NCI-H226 (cell line): ENCODE measurements around the gene CLIC6.
"Not testable (repeated sequence)": the region's sequence is repeated elsewhere in the genome, so short reads cannot be mapped to it uniquely, and the experiment has no call there.

ENCODE experiments used
- DNase-seq: peaks from one replicate; pipeline ENCODE4 v3.0.0-alpha.2; 2015

The CLIC6 gene

DNA sequence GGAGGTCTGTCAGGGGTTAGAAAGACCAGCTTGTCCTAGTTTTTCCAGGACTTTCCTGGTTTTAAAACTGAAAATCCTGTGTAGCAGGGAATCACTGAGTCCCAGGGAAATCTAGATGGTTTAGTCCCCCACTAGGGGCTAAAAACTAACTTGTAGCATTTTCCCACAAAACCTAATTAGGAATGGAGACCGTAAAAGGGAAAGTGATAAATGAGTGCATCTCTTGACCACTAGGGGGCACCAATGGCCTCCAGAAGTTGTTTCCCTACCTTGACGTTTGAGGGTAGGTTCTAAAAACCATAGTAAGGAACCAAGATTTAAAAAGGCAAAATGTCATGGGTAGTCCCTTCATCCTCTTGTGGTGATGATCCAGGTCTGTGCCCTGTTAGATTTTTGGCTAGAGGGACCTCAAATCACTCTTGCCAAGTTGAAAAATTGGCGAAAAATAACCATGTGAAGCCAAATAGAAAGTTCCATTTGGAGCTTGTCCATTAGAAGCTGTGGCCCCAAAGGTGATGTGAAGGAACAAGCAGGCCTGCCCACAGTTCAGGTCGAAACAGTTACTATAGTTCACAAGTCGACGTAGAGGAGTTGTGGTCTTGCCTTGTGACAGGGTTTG, 24.5 kb downstream of the CLIC6 start:
- DNase-seq = peak; percentile 28

DNA sequence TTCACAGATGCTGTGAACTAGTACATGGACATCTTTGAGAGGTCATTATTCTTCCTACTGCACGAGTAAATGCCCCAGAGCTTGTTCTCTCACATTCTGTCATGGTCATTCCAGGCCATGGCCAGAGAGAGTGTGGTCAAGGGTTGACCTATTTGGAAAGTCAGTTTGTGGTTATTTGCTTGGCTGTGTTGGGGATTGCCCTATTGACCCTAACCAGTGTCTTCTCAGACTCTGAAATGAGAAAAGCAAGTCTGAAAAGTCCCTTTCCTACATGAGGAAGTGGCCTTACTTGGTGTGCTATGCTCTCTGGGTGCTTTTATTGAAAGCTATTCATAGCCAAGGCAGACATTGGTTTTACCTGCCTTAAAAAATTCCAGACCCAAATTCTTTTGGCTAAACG, 26.6 kb downstream of the CLIC6 start:
- DNase-seq = no peak

- DNase-seq = no peak
Observed at GRCh38 chr21:34696121-34696520, 27.3 kb downstream of the CLIC6 start.

GRCh38 chr21:34697826-34698225, 29.0 kb downstream of the CLIC6 start:
- DNase-seq = no peak

DNA sequence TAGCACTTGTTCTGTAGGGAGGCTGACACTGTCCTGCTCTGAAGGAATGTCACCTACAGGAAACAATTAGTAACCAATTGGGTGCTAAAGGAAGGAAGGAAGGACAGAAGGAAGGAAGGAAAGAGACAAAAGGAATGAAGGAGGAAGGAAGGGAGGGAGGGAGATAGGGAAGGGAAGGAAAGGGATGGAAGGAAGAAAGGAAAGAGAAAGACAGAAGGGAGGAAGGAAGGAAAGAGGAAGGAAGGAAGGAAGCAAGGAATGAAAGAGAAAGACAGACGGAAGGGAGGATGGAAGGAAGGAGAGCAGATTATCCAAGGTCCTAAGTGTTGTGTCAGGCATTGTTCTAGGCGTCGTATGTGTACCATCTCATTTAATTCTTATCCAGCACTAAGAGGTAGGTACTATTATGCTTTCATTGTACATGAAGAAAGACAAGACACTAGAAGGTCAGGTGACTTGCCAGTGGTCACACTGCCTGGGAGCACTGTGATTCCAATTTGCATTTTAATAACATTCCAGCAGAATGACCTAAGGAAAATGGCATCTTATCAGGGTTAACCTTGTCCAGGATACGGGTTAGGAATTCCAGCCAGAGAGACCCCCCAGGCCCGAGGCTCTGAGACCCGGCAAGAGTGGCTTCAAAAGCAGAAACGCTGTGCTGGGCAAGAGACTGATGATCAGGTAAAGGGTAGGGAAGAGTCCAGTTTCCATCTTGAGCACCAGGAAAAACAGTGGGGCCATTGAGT, 29.6 kb downstream of the CLIC6 start:
- DNase-seq = peak; percentile 12

GRCh38 chr21:34700605-34701004, 31.8 kb downstream of the CLIC6 start:
- no peak for DNase-seq

DNA sequence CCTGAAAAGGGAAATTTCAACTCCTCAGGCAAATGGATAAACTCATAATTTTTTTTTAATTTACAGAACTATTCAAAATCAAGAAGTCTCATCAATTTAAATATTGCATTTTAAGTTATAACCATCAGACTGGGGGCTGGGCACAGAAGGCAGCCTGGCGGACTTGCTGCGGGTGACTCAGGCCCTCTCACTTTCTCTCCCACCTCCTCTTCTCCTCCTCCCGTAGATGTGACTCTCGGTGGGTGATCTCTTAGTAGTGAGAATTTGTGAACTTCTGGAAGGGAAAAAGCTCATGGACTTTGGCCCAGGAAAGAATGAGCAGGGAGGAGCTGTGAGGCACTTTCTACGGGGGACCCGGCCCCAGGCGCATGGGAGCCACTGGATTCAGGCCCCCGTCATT, 32.9 kb downstream of the CLIC6 start:
- no peak for DNase-seq

DNA sequence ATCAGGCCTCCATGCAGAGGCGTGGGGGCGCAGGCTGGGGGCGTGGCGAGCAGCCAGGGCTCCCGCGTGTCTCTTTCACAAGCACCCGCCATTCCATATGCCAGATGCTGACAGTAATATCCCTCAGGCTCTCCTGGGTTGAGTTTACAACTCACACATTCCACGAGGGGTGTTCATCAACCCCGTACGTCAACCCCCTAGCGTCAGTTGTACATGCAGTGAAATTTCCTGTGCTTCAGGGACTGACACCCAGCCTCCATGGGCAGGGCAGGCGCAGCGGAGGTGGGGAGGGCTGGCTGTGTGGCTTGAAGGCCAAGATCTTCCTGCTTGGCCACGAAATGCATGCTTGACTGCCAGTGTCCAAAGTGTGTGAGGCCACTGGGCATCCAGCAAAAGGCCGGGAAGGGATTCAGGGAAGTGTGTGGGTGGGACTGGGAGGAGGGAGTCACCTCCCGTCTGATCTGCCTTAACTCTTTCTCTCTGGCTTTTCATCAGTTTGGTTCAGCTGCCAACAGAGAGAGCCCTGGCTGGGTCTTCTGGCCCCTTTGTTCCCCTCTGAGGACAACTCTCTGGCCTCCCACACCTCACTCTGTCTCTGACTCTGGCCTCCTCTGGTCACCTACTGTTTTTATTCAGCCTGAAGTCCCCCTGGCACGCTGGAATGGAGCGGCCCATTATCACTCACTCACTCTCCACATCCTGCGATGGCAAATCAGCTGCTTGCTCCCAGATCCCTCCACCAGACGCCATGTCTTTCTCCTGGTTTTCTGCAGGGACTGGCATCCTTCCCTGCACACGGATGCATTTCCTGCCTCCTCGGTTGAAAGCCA, 33.8 kb downstream of the CLIC6 start:
- DNase-seq = peak; percentile 95

GRCh38 chr21:34703571-34703970, 34.8 kb downstream of the CLIC6 start:
- no peak for DNase-seq

DNA sequence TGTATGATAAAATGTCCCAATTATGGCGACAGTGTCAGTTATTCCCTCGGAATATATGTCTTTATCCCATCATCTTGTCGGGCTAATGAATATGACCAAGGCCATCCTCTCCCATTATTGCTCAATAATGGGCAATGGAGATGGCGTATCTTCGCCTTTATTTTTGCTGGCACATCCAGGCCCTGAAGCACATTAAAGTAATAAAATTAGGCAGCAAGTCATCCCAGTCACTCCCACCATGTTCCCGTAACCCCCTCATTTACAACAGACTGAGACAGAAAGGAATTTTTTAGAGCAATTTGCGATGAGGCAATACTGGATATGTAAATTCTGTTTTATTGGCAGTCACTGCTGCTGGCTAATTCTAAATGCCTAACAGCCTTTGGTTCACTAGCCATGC, 35.3 kb downstream of the CLIC6 start:
- DNase-seq = no peak

- DNase-seq = no peak
Observed at GRCh38 chr21:34705011-34705410, 36.2 kb downstream of the CLIC6 start.

- no peak for DNase-seq
Observed at GRCh38 chr21:34706337-34706736, 37.5 kb downstream of the CLIC6 start.

- no peak for DNase-seq
Observed at GRCh38 chr21:34707876-34708325, 39.1 kb downstream of the CLIC6 start.

DNA sequence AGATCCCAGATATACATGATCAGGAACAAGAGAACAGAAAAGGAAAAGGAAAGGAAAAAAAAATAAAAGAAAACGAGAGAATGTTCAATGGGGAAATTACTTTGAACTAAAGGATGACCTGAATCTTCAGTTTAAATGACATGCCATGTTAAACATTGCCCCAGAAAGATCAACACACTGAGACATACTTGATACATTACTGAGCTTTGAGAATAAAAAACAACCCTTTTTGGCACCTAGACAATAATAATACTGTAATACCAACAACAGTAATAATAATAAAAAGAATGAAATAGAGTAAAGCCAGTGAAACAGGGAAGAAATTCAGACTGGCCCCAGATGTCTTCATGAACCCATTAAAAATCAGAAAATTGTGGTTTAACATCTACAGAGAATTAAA, 44.8 kb downstream of the CLIC6 start:
- DNase-seq = no peak

GRCh38 chr21:34715518-34715917, 46.7 kb downstream of the CLIC6 start:
- no peak for DNase-seq

GRCh38 chr21:34715985-34716596, 47.3 kb downstream of the CLIC6 start:
- no peak for DNase-seq

DNA sequence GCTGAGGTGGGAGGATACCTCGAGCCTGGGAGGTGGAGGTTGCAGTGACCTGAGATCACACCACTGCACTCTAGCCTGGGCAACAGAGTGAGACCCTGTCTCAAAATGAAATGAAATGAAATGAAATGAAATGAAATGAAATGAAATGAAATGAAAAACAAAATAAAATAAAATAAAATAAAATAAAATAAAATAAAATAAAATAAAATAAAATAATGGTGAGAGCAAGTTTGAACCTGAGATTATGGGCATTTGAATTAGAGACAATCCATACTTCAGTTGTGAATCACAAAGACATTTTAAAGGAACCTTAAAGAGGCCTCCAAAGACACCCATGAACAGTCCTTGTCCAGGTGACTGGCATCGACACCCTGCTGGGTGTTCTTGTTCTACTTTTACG, 49.7 kb downstream of the CLIC6 start:
- not testable (repeated sequence) for DNase-seq

DNA sequence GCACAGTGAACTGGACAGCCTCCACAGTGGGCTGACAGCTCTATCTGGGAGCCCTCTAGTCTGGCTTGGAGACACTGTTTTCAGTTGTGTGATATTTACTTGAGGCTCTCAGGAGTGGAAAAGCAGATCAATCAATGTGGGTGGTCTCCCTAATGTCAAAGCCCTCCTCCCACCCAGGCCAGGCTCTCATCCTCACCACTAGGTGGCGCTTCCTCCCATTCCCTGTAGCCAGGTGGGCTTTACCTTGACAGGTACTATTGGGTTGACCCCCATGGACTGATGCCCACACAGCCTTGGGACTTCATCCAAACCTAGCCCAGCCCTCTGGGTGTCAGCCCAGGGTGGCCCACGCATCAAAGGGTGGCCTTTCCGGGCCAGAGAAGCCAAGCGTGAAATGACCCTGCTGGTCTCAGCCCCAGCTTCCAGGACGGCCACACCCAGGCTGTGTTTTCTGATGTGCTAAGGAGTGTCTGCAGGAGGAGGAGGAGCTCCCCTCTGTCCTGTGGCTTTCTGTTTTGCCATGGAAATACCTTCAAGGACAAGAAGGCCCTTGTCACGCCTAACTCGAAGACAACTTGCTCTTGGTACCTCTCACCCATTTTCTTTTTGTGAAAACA, 54.0 kb downstream of the CLIC6 start:
- DNase-seq = no peak

- DNase-seq = no peak
Observed at GRCh38 chr21:34724131-34724856, 55.5 kb downstream of the CLIC6 start.

DNA sequence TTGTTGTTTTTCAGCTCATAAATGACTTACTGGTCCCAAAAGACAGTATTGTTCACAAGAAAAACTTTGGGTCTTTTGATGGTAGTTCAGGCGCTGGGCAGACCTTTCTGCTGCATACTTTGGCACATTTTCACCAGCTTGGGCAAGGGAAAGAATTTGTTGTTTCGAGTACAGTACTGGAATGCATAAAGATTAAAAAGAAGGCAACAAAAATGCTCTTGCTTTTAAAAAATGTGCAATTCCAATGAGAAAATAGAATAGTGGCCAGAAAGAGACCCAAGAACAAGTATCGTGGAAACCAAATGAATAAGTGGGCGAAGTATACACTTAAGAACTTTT, 56.0 kb downstream of the CLIC6 start:
- no peak for DNase-seq

- DNase-seq = no peak
Observed at GRCh38 chr21:34726627-34727337, 58.0 kb downstream of the CLIC6 start.

DNA sequence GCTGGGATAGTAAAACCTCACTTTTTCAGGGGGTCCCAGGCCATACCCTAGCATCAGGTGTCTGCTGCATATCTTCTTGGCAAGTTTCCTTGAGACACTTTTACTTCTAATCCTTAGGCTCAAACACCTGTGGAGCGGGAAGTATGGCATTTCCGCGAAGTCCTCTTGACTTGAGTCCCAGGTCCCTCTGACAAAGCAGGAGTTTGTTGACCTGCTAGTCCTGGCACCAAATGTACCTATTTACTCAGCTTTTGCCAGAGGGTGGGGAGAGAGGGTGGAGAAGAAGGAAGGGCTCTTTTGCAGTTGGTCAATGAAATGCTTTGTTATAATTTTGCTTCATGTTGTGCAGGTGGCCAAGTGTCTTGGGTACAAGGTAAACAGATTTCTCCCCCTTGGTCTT, 59.7 kb downstream of the CLIC6 start:
- DNase-seq = no peak
